Dendritic cell treated with granulocyte-macrophage colony-stimulating factor and Interleukin-4, amounts not matched to agents 40 ng/mL and 50 ng/mL, for 4 days (primary cell): ENCODE measurements around the gene EIF4H.
"Not testable (repeated sequence)": the region's sequence is repeated elsewhere in the genome, so short reads cannot be mapped to it uniquely, and the experiment has no call there.

Experiments used
- H3K27ac Mint-ChIP-seq: one replicate; pipeline ENCODE4 v1.8.0; 2022; ENCODE audit warnings: mild to moderate bottlenecking, mixed read lengths
- H3K27me3 Mint-ChIP-seq: one replicate; pipeline ENCODE4 v1.8.0; 2022; ENCODE audit warnings: mild to moderate bottlenecking, mixed read lengths
- H3K36me3 Mint-ChIP-seq: one replicate; pipeline ENCODE4 v1.8.0; 2022; ENCODE audit warnings: low read depth, mixed read lengths
- H3K4me1 Mint-ChIP-seq: one replicate; pipeline ENCODE4 v1.8.0; 2022; ENCODE audit warnings: low read depth, mixed read lengths
- H3K4me3 Mint-ChIP-seq: one replicate; pipeline ENCODE4 v1.8.0; 2022; ENCODE audit warnings: mild to moderate bottlenecking, moderate library complexity, mixed read lengths
- H3K9me3 Mint-ChIP-seq: one replicate; pipeline ENCODE4 v1.8.0; 2022; ENCODE audit warnings: mixed read lengths
- intact Hi-C: fragments of 100-400 bp; cut with micrococcal nuclease; formaldehyde crosslinking; loops from one replicate; pipeline ENCODE4 v1.15.0; 2022

Gene EIF4H

DNA sequence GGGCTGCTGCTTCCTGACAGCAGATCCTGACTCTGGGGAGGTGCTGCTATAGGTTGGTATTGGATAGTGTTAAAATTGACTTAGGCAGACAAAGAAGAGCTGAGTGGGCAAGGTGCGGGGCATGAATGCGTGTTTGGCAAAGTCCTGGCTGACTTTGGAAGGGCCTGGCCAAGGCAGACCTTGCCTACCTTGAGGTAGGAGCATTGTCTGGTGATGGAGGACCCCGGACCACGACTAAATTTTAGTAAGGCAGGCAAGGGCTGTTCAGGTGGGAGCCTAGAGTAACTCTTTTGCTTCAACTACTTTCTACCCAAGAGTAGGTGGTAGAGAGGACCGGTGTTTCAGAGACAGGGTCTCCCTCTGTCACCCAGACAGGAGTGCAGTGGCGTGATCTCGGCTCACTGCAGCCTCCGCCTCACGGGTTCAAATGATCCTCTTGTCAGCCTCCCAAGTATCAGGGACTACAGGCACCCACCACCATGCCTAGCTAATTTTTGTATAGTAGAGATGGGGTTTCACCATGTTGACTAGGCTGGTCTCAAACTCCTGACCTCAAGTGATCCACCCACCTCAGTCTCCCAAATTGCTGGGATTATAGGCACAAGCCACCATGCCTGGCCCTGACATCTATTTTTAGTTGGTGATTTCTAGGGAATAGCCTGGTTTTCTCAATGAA lies 23.4 kb downstream of the EIF4H start:
- intact Hi-C loops: no loop called here

GRCh38 chr7:74199551-74200355 lies 25.6 kb downstream of the EIF4H start:
- peaks cover 28% of the 10 kb centered on the region for H3K36me3 Mint-ChIP-seq
- H3K4me1 Mint-ChIP-seq: peaks cover 25% of the 10 kb centered on the region
- H3K9me3 Mint-ChIP-seq: no peaks in the 10 kb centered on the region
- no peak overlapping the region for H3K4me3 Mint-ChIP-seq
- no peak overlapping the region for H3K27ac Mint-ChIP-seq
- H3K27me3 Mint-ChIP-seq: no peaks in the 10 kb centered on the region
- intact Hi-C loops: loop anchor here (5.0 to 10.0 kb wide), 2 partner anchors 85 to 332 kb away; partner anchors contain the start of gene CLIP2

More for the DNA sequence above, 23.4 kb downstream of the EIF4H start:
- H3K27ac Mint-ChIP-seq: no peak overlapping the region
- no peak overlapping the region for H3K4me3 Mint-ChIP-seq
- peaks cover 49% of the 10 kb centered on the region for H3K36me3 Mint-ChIP-seq
- H3K4me1 Mint-ChIP-seq: peaks cover 11% of the 10 kb centered on the region
- H3K9me3 Mint-ChIP-seq: no peaks in the 10 kb centered on the region
- no peaks in the 10 kb centered on the region for H3K27me3 Mint-ChIP-seq

DNA sequence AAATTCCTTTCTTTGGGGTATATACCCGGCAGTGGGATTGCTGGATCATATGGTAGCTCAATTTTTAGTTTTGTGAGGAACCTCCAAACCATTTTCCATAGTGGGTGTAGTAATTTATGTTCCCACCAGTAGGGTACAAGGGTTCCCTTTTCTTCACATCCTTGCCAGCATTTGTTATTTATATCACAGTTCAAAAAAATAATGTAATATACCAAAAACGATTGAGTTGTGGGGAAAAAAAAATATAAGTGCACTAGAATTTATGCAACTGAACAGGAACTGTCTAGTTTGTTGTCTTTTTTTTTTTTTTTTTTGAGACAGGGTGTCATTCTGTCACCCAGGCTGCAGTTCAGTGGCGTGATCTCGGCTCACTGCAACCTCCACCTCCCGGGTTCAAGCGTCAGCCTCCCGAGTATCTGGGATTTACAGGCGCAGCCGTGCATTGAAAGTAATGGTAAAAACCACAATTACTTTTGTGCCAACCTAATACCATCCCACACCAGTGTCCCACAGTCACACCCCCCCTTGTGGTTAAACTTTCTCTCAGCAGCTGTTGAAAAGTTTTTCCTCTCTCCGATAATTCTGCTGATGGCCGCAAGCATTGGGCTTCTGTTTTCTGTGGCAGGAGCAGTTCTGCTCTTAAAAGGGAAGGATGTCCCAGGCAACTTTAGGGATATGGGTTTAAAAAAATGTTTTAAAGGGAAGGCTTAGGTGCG lies 28.8 kb downstream of the EIF4H start:
- Mint-ChIP-seq H3K36me3 (no peaks in the 10 kb centered on the region), H3K27ac (peak overlapping the region; percentile 90), H3K4me3 (peak overlapping the region; percentile 44), H3K27me3 (no peaks in the 10 kb centered on the region), H3K4me1 (peaks cover 44% of the 10 kb centered on the region), H3K9me3 (no peaks in the 10 kb centered on the region)
- intact Hi-C loops: loop anchor here (1.0 to 10.0 kb wide), 3 partner anchors 82 to 336 kb away; partner anchors contain the start of gene CLIP2

DNA sequence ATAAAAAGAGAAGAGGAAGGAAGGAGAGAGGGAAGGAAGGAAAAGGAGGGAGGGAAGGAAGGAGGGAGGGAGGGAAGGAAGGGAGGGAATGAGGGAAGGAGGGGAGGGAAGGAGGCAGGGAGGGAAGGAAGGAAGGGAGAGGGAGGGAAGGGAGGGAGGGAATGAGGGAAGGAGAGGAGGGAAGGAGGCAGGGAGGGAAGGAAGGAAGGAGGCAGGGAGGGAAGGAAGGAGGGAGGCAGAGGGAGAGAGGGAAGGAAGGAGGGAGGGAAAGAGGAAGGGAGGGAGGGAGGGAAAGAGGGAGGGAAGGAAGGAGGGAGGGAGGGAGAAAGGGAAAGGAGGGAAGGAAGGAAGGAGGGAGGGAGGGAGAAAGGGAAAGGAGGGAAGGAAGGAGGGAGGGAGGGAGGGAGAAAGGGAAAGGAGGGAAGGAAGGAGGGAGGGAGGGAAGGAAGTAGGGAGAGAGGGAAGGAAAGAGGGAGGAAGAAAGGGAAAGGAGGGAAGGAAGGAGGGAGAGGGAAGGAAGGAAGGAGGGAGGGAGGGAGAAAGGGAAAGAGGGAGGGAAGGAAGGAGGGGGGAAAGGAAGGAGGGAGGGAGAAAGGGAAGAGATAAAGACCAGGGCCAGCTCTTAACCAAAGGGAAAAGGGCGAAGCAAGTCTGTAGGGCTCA lies 29.9 kb downstream of the EIF4H start:
- Mint-ChIP-seq H3K27me3 (no peaks in the 10 kb centered on the region), H3K36me3 (no peaks in the 10 kb centered on the region), H3K4me3 (no peak overlapping the region), H3K27ac (peak overlapping the region; percentile 90), H3K4me1 (peaks cover 52% of the 10 kb centered on the region), H3K9me3 (no peaks in the 10 kb centered on the region)
- intact Hi-C loops: loop anchor here (1.0 to 10.0 kb wide), 3 partner anchors 81 to 337 kb away; partner anchors contain the start of gene CLIP2

- H3K27me3 Mint-ChIP-seq, H3K36me3 Mint-ChIP-seq, H3K4me3 Mint-ChIP-seq, H3K9me3 Mint-ChIP-seq, H3K27ac Mint-ChIP-seq: not testable (repeated sequence)
- H3K4me1 Mint-ChIP-seq: peaks cover 58% of the 10 kb centered on the region
- intact Hi-C loops: loop anchor here (1.0 to 10.0 kb wide), 3 partner anchors 46 to 195 kb away; partner anchors contain the start of genes CLIP2 and RFC2
Observed at GRCh38 chr7:74206052-74206451, 31.9 kb downstream of the EIF4H start.

DNA sequence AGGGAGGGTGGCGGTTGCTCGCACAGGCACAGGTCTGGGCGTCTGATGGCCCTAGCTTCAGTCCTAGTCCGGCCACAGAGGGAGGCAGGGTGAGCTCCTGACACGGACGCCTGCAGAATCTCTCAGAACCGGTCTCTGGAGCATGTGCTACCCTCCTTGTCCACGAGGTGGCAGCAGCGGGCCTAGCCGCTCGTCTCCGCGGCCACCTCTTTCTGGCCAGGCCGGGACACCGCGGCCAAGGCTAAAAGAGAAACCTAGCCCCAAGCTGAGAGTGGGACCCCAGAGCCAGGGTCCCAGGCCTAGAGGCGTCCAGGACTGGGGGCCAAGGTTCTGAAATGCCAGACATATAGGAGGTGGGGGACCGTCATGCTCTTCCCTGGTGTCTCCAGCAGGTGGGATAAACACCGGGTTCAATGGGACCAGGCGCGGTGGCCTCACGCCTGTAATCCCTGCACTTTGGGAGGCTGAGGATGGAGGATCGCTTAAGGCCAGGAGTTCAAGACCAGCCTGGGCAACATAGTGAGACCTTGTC lies 32.5 kb downstream of the EIF4H start:
- Mint-ChIP-seq H3K9me3 (no peaks in the 10 kb centered on the region), H3K4me3 (peak overlapping the region; percentile 46), H3K36me3 (no peaks in the 10 kb centered on the region), H3K27me3 (no peaks in the 10 kb centered on the region), H3K4me1 (peaks cover 58% of the 10 kb centered on the region), H3K27ac (peak overlapping the region; percentile 54)
- intact Hi-C loops: loop anchor here (1.0 to 10.0 kb wide), 3 partner anchors 46 to 195 kb away; partner anchors contain the start of genes CLIP2 and RFC2

GRCh38 chr7:74207586-74207985 lies 33.4 kb downstream of the EIF4H start:
- peaks cover 64% of the 10 kb centered on the region for H3K4me1 Mint-ChIP-seq
- H3K9me3 Mint-ChIP-seq: no peaks in the 10 kb centered on the region
- peak overlapping the region; percentile 54 for H3K27ac Mint-ChIP-seq
- intact Hi-C loops: loop anchor here (5.0 to 10.0 kb wide), 2 partner anchors 45 to 77 kb away; partner anchors contain the start of genes CLIP2 and RFC2
- H3K4me3 Mint-ChIP-seq: no peak overlapping the region
- H3K27me3 Mint-ChIP-seq: no peaks in the 10 kb centered on the region
- H3K36me3 Mint-ChIP-seq: no peaks in the 10 kb centered on the region

- H3K27ac Mint-ChIP-seq, H3K9me3 Mint-ChIP-seq, H3K27me3 Mint-ChIP-seq, H3K36me3 Mint-ChIP-seq, H3K4me3 Mint-ChIP-seq: not testable (repeated sequence)
- peaks cover 63% of the 10 kb centered on the region for H3K4me1 Mint-ChIP-seq
- intact Hi-C loops: loop anchor here (5.0 to 10.0 kb wide), 2 partner anchors 44 to 77 kb away; partner anchors contain the start of genes CLIP2 and RFC2
Observed at GRCh38 chr7:74208241-74208640, 34.1 kb downstream of the EIF4H start.

GRCh38 chr7:74212661-74213060 lies 38.5 kb downstream of the EIF4H start:
- Mint-ChIP-seq H3K4me1 (peaks cover 59% of the 10 kb centered on the region), H3K4me3 (peak overlapping the region; percentile 70), H3K36me3 (peaks cover 30% of the 10 kb centered on the region), H3K27me3 (no peaks in the 10 kb centered on the region), H3K9me3 (no peaks in the 10 kb centered on the region), H3K27ac (peak overlapping the region; percentile 54)
- intact Hi-C loops: no loop called here

DNA sequence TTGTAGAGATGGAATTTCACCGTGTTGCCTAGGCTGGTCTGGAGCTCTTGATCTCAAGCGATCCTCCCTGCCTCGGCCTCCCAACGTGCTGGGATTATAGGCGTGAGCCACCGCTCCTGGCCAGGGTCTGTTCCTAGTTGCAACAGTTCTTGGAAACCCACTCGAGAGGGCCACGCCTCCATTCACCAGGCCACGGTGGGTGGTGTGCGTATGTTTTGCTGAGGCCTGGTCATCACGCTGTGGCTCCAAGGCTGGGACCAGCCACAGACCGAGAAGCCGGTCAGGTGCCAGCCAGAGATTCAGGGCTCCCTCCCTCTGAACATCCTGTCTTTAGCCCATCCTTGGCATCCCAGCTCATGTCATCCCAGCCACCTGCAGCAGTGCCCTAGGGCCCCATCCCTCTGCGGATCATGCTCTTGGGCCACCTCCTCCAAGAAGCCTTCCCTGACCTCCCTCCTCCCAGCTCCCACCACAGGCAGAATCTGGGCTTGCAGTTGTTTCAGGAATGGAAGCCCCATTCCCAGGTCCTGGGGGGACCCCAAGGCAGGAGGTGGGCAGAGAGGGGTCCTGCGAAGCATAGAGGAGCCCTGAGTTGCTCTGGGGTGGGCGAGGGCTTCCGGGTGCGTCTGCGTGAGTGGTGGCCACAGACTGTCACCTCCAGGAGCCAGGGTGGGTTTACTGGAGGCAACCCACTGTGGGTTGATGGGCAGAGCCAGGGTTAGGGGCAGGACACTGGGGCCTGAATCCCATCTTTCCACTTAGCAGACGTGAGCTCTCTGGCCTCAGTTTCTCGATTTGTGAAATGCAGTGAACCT lies 40.9 kb downstream of the EIF4H start:
- H3K4me1 Mint-ChIP-seq: peaks cover 64% of the 10 kb centered on the region
- H3K36me3 Mint-ChIP-seq: peaks cover 54% of the 10 kb centered on the region

GRCh38 chr7:74215921-74216320 lies 41.8 kb downstream of the EIF4H start:
- Mint-ChIP-seq H3K27ac (peak overlapping the region; percentile 78), H3K27me3 (no peaks in the 10 kb centered on the region), H3K9me3 (no peaks in the 10 kb centered on the region), H3K4me3 (no peak overlapping the region), H3K4me1 (peaks cover 73% of the 10 kb centered on the region), H3K36me3 (peaks cover 63% of the 10 kb centered on the region)
- intact Hi-C loops: no loop called here

More for the DNA sequence above, 40.9 kb downstream of the EIF4H start:
- Mint-ChIP-seq H3K9me3 (no peaks in the 10 kb centered on the region), H3K4me3 (no peak overlapping the region), H3K27ac (peak overlapping the region; percentile 18), H3K27me3 (no peaks in the 10 kb centered on the region)
- intact Hi-C loops: no loop called here

- peak overlapping the region; percentile 78 for H3K27ac Mint-ChIP-seq
- no peaks in the 10 kb centered on the region for H3K9me3 Mint-ChIP-seq
- H3K4me1 Mint-ChIP-seq: peaks cover 73% of the 10 kb centered on the region
- H3K27me3 Mint-ChIP-seq: no peaks in the 10 kb centered on the region
- intact Hi-C loops: no loop called here
- no peak overlapping the region for H3K4me3 Mint-ChIP-seq
- peaks cover 67% of the 10 kb centered on the region for H3K36me3 Mint-ChIP-seq
Observed at GRCh38 chr7:74216361-74216761, 42.2 kb downstream of the EIF4H start.
